GM12878 (cell line): ENCODE results near the gene ADGRE3. TPM values are rescaled to one million over a fixed set of nuclear protein-coding genes. Genes with fewer than 3 reads are reported as not detected.

Experiments used
- BCL3 ChIP-seq: IDR thresholded peaks from 2 replicates; pipeline ENCODE4 v1.6.1; 2011; ENCODE audit warnings: borderline replicate concordance, low read depth, mild to moderate bottlenecking, moderate library complexity, low read length; ENCODE audit not compliant: insufficient read depth, poor library complexity, severe bottlenecking
- BHLHE40 ChIP-seq, 2 experiments: fragments of 450-650 bp in 1 of 2; IDR thresholded peaks; 2 replicates each; pipeline ENCODE4 v1.6.1; 2011 to 2017; ENCODE audit warnings: low read depth in 2 of 2, borderline replicate concordance in 1 of 2, improper control_type of control experiment in 1 of 2, low read length in 1 of 2, mild to moderate bottlenecking in 1 of 2
- CBX5 ChIP-seq: sonication (generic); IDR thresholded peaks from 2 replicates; pipeline ENCODE4 v1.6.1; 2016; ENCODE audit warnings: low read depth, moderate library complexity, mild to moderate bottlenecking, inconsistent platforms
- CTCF ChIP-seq, 3 experiments: IDR thresholded peaks in 2 of 3; conservative IDR thresholded peaks in 1 of 3; 2 replicates each; pipeline ENCODE4 v1.5.1; 2011; ENCODE audit warnings: low read depth in 3 of 3, low read length in 3 of 3, mild to moderate bottlenecking in 3 of 3, control low read depth in 2 of 3, moderate library complexity in 2 of 3, inconsistent platforms in 1 of 3, mixed read lengths in 1 of 3; ENCODE audit not compliant: control insufficient read depth in 2 of 3, insufficient read depth in 1 of 3; ENCODE audit errors: extremely low read depth in 1 of 3
- EGR1 ChIP-seq, 2 experiments: IDR thresholded peaks; 1 replicate in 1 of 2; 2 replicates in 1 of 2; pipeline ENCODE4 v1.6.1; 2011 to 2012; ENCODE audit warnings: low read depth in 2 of 2, low read length in 2 of 2, borderline replicate concordance in 1 of 2, mild to moderate bottlenecking in 1 of 2, moderate library complexity in 1 of 2
- EZH2 ChIP-seq: IDR thresholded peaks from 2 replicates; pipeline ENCODE4 v1.6.1; 2012; ENCODE audit warnings: low read depth, mild to moderate bottlenecking, control low read depth, inconsistent platforms, low read length, borderline replicate concordance; ENCODE audit not compliant: control insufficient read depth
- FOXM1 ChIP-seq: IDR thresholded peaks from 2 replicates; pipeline ENCODE4 v1.6.1; 2012; ENCODE audit warnings: low read depth, mild to moderate bottlenecking, inconsistent platforms, low read length, moderate library complexity
- IKZF1 ChIP-seq: fragments of 450-650 bp; conservative IDR thresholded peaks from 2 replicates; pipeline ENCODE4 v1.6.1; 2017; ENCODE audit warnings: antibody characterized with exemption, mild to moderate bottlenecking
- MLLT1 ChIP-seq: fragments of 450-650 bp; IDR thresholded peaks from 2 replicates; pipeline ENCODE4 v1.6.1; 2016; ENCODE audit warnings: mild to moderate bottlenecking
- MTA3 ChIP-seq: IDR thresholded peaks from 2 replicates; pipeline ENCODE4 v1.6.1; 2012; ENCODE audit warnings: low read length, inconsistent platforms, borderline replicate concordance
- NKRF ChIP-seq: fragments of 450-650 bp; conservative IDR thresholded peaks from 2 replicates; pipeline ENCODE4 v1.6.1; 2017; ENCODE audit warnings: mild to moderate bottlenecking, moderate library complexity
- PBX3 ChIP-seq: IDR thresholded peaks from 2 replicates; pipeline ENCODE4 v1.6.1; 2011; ENCODE audit warnings: mild to moderate bottlenecking, low read depth, low read length, moderate library complexity; ENCODE audit not compliant: insufficient replicate concordance
- POLR2A ChIP-seq: IDR thresholded peaks from 2 replicates; pipeline ENCODE4 v1.6.1; 2011; ENCODE audit warnings: low read depth, mild to moderate bottlenecking, low read length
- RELA ChIP-seq: fragments of 450-650 bp; IDR thresholded peaks from 2 replicates; pipeline ENCODE4 v1.8.0; 2014; ENCODE audit warnings: borderline replicate concordance; ENCODE audit not compliant: partially characterized antibody
- TCF3 ChIP-seq: IDR thresholded peaks from 2 replicates; pipeline ENCODE4 v1.6.1; 2012; ENCODE audit warnings: low read depth, mild to moderate bottlenecking, low read length, borderline replicate concordance; ENCODE audit not compliant: insufficient read depth
- ZBTB4 ChIP-seq: fragments of 450-650 bp; formaldehyde crosslinking; IDR thresholded peaks from 2 replicates; pipeline ENCODE4 v1.4.0; 2022; ENCODE audit warnings: mild to moderate bottlenecking, moderate library complexity
- ZSCAN29 ChIP-seq: fragments of 450-650 bp; IDR thresholded peaks from 2 replicates; pipeline ENCODE4 v1.6.1; 2017; ENCODE audit warnings: mild to moderate bottlenecking, moderate library complexity
- polyA plus RNA-seq, 11 experiments: library from polyadenylated mRNA; depleted of rRNA in 4 of 11; unstranded in 6 of 11; stranded (reverse) in 5 of 11; fragments of >200 nt; fragmentation: Nextera tagmentation in 4 of 11; fragmentation: Illumina TruSeq in 1 of 11; extraction: Ambion mirVana in 4 of 11; extraction: Trizol in 1 of 11; gene quantifications; 1 replicate in 1 of 11; 2 replicates in 10 of 11; pipeline versions ENCODE4 v1.2.1 to v1.2.3, GENCODE V29; 2011 to 2016; ENCODE audit warnings: inconsistent platforms in 2 of 11, missing spikeins in 2 of 11, low read depth in 1 of 11
- total RNA-seq, 4 experiments: library from RNA; depleted of rRNA in 3 of 4; stranded (reverse); fragments of >200 nt in 3 of 4; fragmentation: Illumina TruSeq in 1 of 4; extraction: Trizol in 1 of 4; gene quantifications; 2 replicates each; pipeline versions ENCODE4 v1.2.1 to v1.2.3, GENCODE V29; 2013 to 2021

ADGRE3 gene
- total and polyA plus RNA-seq, 10 of the 15 experiments (the other 5 are each of a cell fraction or from before 2014, with no cell fraction given): 0.04 to 0.10 (median 0.05) TPM; not detected in 6

GRCh38 chr19:14577885-14578427, 96.7 kb downstream of the ADGRE3 start (continued):
- TF ChIP-seq MLLT1 (no peak), PBX3 (no peak), EZH2 (no peak), CBX5 (no peak), EGR1 (IDR thresholded peaks at IDR 0.05; ENCODE audit: borderline replicate concordance in 1 of 2, low read depth in 2 of 2, low read length in 2 of 2) (no peak), ZBTB4 (no peak), CTCF (IDR thresholded peaks at IDR 0.05 in 2 of 3, conservative IDR thresholded peaks at IDR 0.05 in 1 of 3; ENCODE audit: control insufficient read depth in 2 of 3, extremely low read depth in 1 of 3, insufficient read depth in 1 of 3, low read depth in 3 of 3, low read length in 3 of 3) (peak in 2 of 3 experiments; percentile 5 to 21; a peak in 1 of 6 replicates), TCF3 (no peak), FOXM1 (no peak), POLR2A (no peak), ZSCAN29 (no peak), IKZF1 (peak; percentile 77), MTA3 (no peak), RELA (no peak), BCL3 (no peak), NKRF (no peak), BHLHE40 (IDR thresholded peaks at IDR 0.05; ENCODE audit: borderline replicate concordance in 1 of 2, low read depth in 2 of 2, low read length in 1 of 2) (peak in 1 of 2 experiments; percentile 8; a peak in 1 of 4 replicates)
